ENCODE data around the gene KRT8.

KRT8 gene

DNA sequence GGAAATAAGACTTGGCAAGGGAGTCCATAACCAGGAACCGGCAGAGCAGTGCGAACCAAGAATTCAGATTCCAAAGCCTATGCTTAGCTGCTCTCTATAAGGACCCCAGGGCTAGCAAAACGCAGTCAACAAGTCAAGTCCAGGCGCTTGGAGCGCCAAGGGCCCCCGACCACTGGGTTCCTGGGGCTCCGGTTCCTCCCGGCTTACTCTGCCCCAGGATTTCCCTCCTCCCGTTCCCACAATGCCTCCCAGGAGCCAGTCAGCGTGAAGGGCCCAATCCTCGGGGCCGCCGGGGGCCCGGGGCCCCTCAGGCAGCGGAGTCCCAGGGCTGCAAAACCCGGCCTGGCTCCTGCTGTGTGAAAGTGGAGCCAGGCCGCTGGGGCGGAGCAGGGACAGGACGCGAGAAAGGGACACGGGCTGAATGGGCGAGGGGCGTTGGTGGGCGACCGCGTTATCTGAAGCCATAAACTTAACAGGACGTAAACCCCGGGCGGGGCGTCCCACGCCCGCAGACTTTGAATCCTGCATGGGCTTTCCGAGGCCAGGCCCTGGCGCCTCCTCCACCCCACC, 1.5 kb downstream of the KRT8 start:
- in situ Hi-C loops (cut with MboI; ENCODE audit: low sequenced_read_pairs) = no loop called here

DNA sequence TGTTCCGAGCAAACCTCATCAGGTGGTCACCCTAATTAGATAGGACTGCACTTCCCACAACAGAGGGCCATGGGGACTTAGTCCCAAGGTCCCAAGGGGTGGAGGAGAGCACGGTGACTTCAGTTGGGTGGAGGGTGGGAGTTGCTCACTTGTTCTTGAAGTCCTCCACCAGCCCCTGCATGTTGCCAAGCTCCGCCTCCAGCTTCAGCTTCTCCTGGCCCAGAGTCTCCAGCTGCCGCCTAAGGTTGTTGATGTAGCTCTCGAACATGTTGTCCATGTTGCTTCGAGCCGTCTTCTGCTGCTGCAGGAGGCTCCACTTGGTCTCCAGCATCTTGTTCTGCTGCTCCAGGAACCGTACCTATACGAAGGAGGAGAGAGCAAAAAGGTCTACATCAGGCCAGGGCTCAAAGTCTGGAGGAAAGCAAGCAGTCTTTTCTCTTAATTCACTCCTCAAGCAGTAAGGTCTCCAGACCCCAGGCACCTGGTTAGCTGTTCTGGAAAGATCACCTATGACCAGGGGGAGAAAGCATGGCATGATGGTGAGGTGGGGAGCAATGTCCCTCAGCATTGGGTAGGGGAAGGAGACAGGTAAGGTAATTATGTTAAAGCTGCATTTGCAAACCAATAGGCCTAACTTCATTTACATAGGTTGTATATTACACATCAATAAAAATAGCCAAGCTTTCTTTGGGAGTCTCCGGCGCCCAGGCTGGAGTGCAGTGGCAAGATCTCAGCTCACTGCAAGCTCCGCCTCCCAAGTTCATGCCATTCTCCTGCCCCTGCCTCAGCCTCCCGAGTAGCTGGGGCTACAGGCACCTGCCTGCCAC, 2.9 kb downstream of the KRT8 start:
- in situ Hi-C loops (cut with MboI; ENCODE audit: low sequenced_read_pairs) = no loop called here

DNA sequence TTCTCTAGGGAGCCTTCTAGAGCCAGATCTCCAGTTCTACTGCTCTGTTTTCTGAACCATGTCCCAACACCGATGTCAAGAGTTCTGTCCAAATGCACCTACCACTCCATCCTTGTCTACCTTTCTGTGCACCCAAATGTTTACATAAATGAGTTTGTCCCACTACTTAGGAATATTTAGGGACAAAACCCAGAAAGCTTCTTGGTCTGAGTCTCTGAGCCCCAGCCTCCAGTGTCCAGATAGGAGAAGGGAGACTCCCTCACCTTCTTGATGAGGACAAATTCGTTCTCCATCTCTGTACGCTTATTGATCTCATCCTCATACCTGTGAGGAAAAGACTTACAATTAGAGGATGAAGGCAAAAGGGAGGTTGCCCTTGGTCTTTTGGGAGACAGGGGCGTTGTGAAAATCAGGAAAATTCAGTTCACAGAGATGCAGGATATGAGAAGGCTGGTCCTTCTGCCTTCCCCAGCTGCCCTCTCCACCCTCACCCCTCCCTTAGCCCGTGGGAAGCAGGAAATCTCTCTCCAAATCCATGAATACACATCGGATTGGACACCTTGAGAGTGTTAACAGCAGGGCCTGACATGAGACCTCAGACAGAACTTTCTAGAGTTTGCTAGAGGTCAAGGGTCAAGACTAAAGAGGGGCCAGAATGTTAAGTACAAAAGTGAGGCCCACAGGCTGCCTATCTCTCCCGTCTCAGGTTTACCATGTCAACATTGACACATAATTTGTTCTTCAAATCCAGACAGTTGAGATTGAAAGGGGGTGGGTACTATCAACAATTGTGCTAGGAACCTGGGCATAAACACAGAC, 3.8 kb downstream of the KRT8 start:
- in situ Hi-C loops (cut with MboI; ENCODE audit: low sequenced_read_pairs) = no loop called here

DNA sequence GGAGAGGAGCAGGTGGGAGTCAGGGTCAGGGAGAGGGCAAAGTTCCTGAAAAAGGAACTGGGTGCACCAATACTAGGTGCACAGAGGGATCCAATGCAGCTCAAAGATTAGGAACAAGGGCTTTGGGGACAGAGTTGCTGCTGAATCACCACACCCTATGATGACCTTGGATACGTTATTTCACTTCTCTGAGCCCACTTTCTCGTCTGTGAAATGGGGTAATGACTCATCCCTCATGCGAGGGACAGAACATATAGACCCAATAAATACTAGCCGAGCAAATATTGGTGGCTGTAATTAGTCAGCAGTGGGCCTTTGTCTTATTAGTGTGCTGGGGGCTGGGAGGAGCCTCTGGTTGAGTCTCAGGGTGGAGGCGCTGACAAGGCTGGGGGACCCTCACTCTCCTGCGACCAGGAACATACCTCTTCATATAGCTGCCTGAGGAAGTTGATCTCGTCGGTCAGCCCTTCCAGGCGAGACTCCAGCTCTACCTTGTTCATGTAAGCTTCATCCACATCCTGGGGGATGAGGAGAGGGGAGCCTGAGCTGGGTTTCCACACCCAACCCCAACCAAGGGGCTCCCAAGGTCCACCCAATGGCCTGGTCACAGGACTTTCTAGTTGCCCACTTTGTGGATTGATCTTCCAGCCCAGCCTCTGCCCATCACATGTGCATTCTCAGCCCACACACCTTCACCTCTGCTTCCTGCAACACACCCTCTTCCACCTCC, 4.5 kb downstream of the KRT8 start:
- in situ Hi-C loops (cut with MboI; ENCODE audit: low sequenced_read_pairs) = no loop called here

DNA sequence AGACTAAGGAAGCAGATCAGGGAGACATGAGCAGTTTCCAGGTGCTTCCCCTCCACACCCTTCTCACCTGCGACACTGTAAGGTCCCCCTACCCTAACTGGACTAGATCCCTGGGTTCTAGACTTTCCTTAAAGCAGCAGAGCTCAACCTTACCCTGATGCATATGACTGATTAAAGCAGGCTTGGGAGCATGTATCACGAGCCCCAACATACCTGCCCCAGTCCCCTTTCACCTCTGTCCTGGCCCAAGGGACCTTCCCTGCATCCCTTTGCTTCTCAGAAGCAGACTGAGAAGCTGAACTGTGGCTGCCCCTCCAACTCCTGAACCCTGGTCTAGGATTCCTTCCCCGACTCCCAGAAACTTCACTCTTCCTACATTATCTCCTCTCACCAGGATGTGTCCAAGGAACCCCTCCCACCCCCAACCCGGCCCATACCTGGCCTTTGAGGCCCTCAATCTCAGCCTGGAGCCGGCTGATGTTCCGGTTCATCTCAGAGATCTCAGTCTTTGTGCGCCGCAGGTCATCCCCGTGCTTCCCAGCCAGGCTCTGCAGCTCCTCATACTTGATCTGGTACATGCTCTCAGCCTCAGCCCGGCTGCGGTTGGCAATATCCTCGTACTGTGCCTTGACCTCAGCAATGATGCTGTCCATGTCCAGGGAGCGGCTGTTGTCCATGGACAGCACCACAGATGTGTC, 5.4 kb downstream of the KRT8 start:
- in situ Hi-C loops (cut with MboI; ENCODE audit: low sequenced_read_pairs) = loop anchor here (25.0 kb wide), 1 partner anchor 762 kb away; no protein-coding TSS in a partner anchor

DNA sequence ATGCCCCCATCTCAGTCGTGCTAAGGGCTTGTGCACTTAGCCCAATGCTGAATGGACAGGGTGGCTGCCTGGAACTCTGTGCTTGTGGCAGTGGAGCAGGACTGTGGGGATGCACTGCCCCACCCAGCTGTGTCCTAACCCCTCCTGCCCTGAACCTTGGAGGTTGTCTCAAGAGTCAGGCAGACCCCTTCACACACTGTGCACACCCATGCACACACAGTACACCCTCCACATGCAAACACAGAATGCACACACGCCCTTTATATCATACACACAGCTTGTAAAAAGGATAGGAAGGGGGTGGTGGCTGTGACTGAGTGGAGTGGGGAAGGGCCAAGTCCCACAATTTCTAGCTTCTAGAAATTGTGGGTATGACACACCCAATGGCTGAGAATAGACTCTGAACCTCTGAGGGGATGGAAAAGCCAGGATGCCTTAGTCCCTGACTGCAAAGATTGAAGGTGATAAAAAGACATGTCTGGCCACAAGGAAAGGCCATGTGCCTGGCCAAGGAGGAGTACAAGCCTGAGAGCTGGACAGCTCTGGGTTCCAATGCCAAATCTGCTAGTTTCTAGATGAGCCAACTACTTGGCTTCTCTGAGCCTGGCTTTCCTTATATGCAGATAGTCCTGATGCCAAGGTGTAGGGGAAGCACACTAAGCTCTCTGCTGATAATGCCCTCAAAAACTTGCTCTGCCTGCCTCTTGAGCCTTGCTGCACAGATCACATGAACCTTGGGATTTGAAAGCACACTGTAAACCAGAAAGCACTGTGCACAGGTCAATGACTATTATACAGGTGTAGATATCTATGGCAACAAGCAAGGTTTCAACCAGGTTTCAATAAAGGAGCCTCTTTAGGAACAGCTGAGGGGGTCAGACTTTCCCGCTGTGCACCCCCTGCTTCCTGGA, 8.4 kb downstream of the KRT8 start:
- in situ Hi-C loops (cut with MboI; ENCODE audit: low sequenced_read_pairs) = loop anchor here (25.0 kb wide), 1 partner anchor 759 kb away; no protein-coding TSS in a partner anchor

DNA sequence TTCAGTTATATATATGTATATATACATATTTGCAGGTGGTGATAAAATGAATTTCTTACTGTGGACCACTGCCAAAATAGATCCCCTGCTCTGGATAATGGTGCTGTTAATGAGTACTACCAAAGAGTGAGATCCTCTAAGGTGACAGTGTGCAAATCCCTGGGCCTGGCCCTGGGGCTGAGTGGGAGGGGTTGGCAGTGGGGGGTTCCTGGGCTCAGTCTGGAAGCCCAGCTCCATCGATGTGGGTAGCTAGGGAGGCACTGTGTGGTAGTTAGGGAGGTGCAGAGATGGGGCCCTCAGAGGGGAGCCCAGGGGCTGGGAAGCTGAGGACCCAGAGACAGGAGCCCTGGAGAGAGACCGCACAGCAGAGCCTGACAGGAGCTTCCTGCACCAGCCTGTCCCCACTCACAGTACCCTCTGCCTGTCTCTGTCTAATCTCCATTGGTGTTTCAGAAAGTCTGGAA, 9.1 kb downstream of the KRT8 start:
- in situ Hi-C loops (cut with MboI; ENCODE audit: low sequenced_read_pairs) = loop anchor here (25.0 kb wide), 1 partner anchor 758 kb away; no protein-coding TSS in a partner anchor

DNA sequence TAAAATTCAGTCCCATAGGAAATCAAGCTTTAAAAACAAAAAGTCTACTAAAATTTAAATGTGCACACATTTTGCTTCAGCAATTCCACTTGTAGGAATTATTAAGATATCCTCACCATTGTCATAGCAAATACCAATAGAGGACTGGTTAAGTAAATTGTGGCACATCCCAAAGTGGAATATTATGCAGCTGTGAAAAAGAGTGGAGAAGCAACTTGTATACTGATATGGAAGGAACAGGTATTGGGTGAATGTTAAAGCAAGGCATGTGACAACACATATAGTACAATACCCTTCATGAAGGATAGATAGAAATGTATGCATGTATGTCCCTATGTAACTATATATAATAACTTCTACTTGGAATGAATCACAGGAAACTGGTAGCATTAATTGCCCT, 11.9 kb downstream of the KRT8 start:
- in situ Hi-C loops (cut with MboI; ENCODE audit: low sequenced_read_pairs) = loop anchor here (25.0 kb wide), 1 partner anchor 756 kb away; no protein-coding TSS in a partner anchor

DNA sequence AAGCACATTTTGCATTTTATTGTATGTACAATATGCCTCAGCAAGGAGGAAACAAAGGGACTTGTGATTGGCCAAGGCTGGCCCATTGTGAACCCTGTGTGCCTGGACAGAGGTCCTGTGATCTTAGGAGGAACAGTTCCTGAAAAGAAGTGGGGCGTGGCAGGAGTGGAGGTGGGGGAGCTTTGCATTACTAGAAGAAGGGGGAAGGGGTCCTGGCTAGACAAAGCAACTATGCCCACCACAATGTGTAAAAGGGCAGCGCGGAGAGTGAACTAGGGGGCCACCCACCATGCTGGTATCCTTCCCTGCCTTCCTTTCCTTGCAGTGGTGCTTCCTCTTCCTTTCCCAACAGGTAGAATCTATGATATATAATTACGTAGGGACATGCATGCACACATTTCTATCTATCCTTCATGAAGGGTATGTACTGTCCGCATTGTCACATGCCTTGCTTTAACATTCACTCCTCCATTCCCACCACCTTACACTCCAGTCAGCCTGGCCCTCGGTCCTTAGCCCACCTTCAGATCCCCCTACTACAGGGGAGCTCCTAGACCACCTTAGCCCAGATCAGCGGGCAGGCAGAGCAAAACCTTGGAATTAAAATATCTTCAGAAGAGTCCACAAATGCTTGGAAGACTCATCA, 12.5 kb downstream of the KRT8 start:
- in situ Hi-C loops (cut with MboI; ENCODE audit: low sequenced_read_pairs) = loop anchor here (25.0 kb wide), 1 partner anchor 755 kb away; no protein-coding TSS in a partner anchor

DNA sequence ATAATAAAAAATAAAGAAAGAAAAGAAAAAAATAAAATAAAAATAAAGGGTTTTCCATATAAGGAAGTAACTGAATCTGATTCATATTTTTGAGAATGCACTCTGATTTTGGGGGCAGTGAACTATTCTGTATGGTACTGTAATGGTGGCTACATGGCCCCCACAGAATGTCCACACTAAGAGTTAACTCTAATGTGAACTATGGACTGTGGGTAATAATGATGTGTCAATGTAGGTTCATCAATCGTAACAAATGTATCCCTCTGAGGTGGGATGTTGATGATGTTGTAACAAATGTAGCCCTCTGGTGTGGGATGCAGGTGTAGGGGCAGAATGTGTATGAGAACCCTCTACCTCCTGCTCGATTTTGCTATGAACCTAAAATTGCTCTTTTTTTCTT, 13.8 kb downstream of the KRT8 start:
- in situ Hi-C loops (cut with MboI; ENCODE audit: low sequenced_read_pairs) = loop anchor here (25.0 kb wide), 1 partner anchor 754 kb away; no protein-coding TSS in a partner anchor

- in situ Hi-C loops (cut with MboI; ENCODE audit: low sequenced_read_pairs) = loop anchor here (25.0 kb wide), 1 partner anchor 753 kb away; no protein-coding TSS in a partner anchor
Observed at GRCh38 chr12:52890417-52890816, 14.5 kb downstream of the KRT8 start.

- in situ Hi-C loops (cut with MboI; ENCODE audit: low sequenced_read_pairs) = loop anchor here (5.0 to 25.0 kb wide), 2 partner anchors 98 to 747 kb away; no protein-coding TSS in a partner anchor
Observed at GRCh38 chr12:52884526-52885293, 20.2 kb downstream of the KRT8 start.

DNA sequence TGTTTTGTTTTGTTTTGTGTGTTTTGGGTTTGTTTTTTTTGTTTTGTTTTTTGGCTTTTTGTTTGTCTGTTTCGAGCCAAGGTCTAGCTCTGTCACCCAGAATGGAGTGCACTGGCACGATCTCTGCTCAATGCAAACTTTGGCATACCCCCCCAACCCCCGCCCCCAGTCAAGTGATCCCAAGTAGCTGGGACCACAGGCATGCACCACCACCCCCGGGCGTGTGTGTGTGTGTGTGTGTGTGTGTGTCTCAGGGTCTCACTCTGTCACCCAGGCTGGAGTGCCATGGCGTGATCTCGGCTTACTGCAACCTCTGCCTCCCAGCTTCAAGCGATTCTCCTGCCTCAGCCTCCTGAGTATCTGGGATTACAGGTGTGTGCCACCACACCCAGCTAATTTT, 24.4 kb downstream of the KRT8 start:
- in situ Hi-C loops (cut with MboI; ENCODE audit: low sequenced_read_pairs) = loop anchor here (25.0 kb wide), 1 partner anchor 743 kb away; no protein-coding TSS in a partner anchor

DNA sequence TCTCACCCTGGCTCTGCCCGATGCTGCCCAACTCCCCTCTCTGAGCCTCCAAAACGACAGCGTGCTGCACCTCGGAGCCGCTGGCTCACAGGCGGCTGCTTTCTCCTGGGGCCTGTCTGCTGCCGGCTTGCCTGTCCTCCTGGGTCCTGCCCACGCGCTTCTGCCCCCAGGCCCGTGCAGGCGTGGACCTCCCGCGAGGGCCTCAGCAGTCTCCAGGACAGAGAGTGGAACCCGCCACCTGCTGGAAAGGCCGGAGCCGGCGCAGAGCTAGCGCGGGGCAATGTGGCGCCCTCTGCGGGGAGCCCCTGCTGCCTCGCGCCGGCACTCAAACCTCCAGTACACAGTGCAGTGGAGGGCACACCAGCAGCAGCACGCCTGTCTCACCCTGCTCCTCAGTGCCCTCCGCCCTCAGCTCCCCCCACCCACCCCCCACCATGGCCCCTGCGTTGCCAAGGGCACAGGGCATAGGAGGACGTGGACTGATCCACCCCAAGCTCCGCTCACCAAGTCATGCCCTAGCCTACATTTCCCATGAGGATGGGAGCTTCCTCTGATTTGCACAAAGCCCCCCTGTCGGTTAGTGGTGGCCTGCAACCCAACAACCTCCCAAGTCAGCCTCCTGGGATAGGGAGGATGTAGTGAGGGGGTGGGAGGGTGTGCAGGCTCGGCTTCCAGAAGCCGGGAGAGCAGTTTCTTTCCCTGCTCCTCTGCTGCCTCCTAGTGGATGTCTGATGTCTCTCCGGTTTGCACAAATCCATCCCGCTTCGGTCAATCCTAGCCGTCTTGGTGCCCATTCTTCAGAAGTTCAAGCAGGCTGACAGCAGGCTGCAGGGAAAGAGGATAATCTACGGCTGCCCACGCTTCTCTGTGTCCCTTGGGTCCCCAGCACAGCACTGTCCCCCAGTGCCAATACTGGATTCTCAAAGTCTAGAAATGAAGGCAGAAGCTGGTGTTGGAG, 25.2 kb downstream of the KRT8 start:
- in situ Hi-C loops (cut with MboI; ENCODE audit: low sequenced_read_pairs) = loop anchor here (5.0 to 25.0 kb wide), 2 partner anchors 497 to 742 kb away; no protein-coding TSS in a partner anchor

DNA sequence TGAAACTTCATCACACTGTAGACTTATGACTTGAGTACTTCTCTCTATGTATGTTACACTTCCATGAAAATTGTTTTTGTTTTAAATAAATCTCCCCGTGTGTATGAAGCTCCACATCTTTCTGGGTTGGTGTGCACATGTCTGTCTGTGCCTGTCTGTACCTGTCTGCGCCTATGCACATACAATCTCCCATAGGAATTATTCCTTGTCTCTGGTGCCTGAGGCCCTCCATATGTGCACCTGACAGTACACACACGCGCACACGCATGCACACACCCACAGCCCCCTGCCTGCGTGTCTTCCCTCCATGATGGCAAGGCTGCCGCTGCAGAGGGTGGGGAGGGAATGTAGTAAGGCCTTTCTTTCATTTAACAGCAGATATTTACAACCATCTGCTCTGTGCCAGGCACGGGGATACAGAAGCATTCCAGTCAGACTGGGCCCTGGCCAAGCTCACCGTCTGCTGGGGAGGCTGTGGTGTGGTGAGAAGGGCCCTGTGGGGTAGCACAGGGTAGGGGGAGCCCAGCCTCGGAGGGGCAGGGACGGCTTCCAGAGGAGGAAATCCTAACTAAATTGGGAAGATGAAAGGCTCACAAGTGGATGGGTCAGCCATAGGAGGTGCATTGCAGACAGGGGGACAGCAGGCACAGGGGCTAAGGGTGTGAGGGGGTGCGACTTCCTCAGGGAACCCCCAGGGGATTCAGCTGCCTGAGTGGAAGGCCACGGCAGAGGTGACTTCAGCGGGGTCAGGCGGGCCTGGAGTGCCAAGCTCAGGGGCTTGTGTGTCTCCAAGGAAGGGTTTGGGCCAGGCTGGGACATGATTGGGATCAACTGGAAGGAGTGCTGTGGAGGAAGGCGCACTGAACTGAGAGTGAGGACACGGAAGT, 26.1 kb downstream of the KRT8 start:
- in situ Hi-C loops (cut with MboI; ENCODE audit: low sequenced_read_pairs) = loop anchor here (5.0 to 25.0 kb wide), 2 partner anchors 496 to 741 kb away; no protein-coding TSS in a partner anchor
